Small intestine (tissue), 7 donors: ENCODE measurements around the gene TYW1B. TPM values are rescaled to one million over a fixed set of nuclear protein-coding genes. Genes with fewer than 3 reads are reported as not detected.
"Not testable (repeated sequence)": the region's sequence is repeated elsewhere in the genome, so short reads cannot be mapped to it uniquely, and the experiment has no call there.

Source experiments
- DNase-seq, 2 donors: peaks; one replicate each; pipeline versions ENCODE4 v3.0.0 to v3.0.0-alpha.2; 2013
- FAIRE-seq: peaks from 2 replicates; lab custom pipeline; 2012; peaks lifted over from hg19 to GRCh38; lab: Jason Lieb, UNC
- H3K27ac ChIP-seq, 3 donors: one replicate each; pipeline ENCODE4 v1.5.1; 2013; ENCODE audit warnings: low read length in 2 of 3, mild to moderate bottlenecking in 2 of 3, control low read depth in 1 of 3, inconsistent platforms in 1 of 3, low read depth in 1 of 3, moderate library complexity in 1 of 3
- H3K27me3 ChIP-seq, 3 donors: one replicate each; pipeline ENCODE4 v1.6.1; 2013; ENCODE audit warnings: low read length in 3 of 3, inconsistent platforms in 1 of 3; ENCODE audit not compliant: control insufficient read depth in 3 of 3, insufficient read depth in 3 of 3
- H3K36me3 ChIP-seq, 3 donors: one replicate each; pipeline ENCODE4 v1.6.1; 2013; ENCODE audit warnings: low read length in 3 of 3, inconsistent platforms in 1 of 3, low read depth in 1 of 3, mild to moderate bottlenecking in 1 of 3, moderate library complexity in 1 of 3; ENCODE audit not compliant: control insufficient read depth in 3 of 3, insufficient read depth in 2 of 3
- H3K4me1 ChIP-seq, 3 donors: one replicate each; pipeline ENCODE4 v1.6.1; 2013; ENCODE audit warnings: low read length in 2 of 3, inconsistent platforms in 1 of 3, low read depth in 1 of 3, mild to moderate bottlenecking in 1 of 3, moderate library complexity in 1 of 3; ENCODE audit not compliant: control insufficient read depth in 3 of 3, insufficient read depth in 2 of 3
- H3K4me3 ChIP-seq, 3 donors: one replicate each; pipeline ENCODE4 v1.5.1; 2013; ENCODE audit warnings: low read length in 3 of 3, control low read depth in 1 of 3, inconsistent platforms in 1 of 3, low read depth in 1 of 3, mild to moderate bottlenecking in 1 of 3, moderate library complexity in 1 of 3
- H3K9me3 ChIP-seq, 2 donors: one replicate each; pipeline ENCODE4 v1.6.1; 2013; ENCODE audit warnings: low read depth in 1 of 2, low read length in 1 of 2; ENCODE audit not compliant: control insufficient read depth in 2 of 2, insufficient read depth in 1 of 2
- WGBS, 3 donors: extraction: QIAGEN DNeasy Blood & Tissue Kit; methylation state at CpG; one replicate each; pipeline ENCODE4 v1.1.7; 2013; 5-methylcytosine and 5-hydroxymethylcytosine counted together
- polyA plus RNA-seq, 4 donors: library from polyadenylated mRNA; stranded (reverse) in 3 of 4; unstranded in 1 of 4; fragments of 200-250 nt in 3 of 4; fragments of 120-200 nt in 1 of 4; gene quantifications; one replicate each; pipeline versions ENCODE4 v1.2.1 to v1.2.3, GENCODE V29; 2013
- donor health status: healthy with polysubstance abuse.
- donor health status: control.
- donor health status: control.
- donor health status: Bipolar disorder and iron deficiency.
- donor health status: healthy.

The TYW1B gene
- polyA plus RNA-seq, 4 donors: 1.1 to 3.9 (median 2.0) TPM

GRCh38 chr7:72730384-72730783, 97.6 kb downstream of the TYW1B start:
- H3K4me1 ChIP-seq, FAIRE-seq, H3K27me3 ChIP-seq, H3K9me3 ChIP-seq, H3K27ac ChIP-seq, H3K4me3 ChIP-seq, H3K36me3 ChIP-seq, DNase-seq: not testable (repeated sequence)
- WGBS, 3 donors: 95 to 98% (median 96%) methylated on average over 2 of the region's 2 CpGs

- H3K27ac ChIP-seq, DNase-seq, H3K9me3 ChIP-seq, FAIRE-seq, H3K36me3 ChIP-seq, H3K27me3 ChIP-seq, H3K4me3 ChIP-seq, H3K4me1 ChIP-seq: not testable (repeated sequence)
- whole genome bisulfite sequencing, 3 donors: 96 to 98% (median 97%) methylated on average over 2 of the region's 2 CpGs
Observed at GRCh38 chr7:72729130-72729529, 98.9 kb downstream of the TYW1B start.

GRCh38 chr7:72722694-72723093, 105.3 kb downstream of the TYW1B start:
- not testable (repeated sequence) for H3K36me3 ChIP-seq, H3K27me3 ChIP-seq, H3K9me3 ChIP-seq, H3K4me1 ChIP-seq, FAIRE-seq, H3K4me3 ChIP-seq
- peak; percentile 77 to 91 for DNase-seq
- 18 to 66% (median 30%) methylated on average over 7 of the region's 7 CpGs for WGBS, 3 donors
- H3K27ac ChIP-seq: peak overlapping the region in 2 of 3 donors; percentile 20 to 80

- 100% methylated on average over 3 to 4 of the region's 4 CpGs for WGBS, 3 donors
- not testable (repeated sequence) for H3K36me3 ChIP-seq, H3K4me3 ChIP-seq, FAIRE-seq, H3K27me3 ChIP-seq, H3K9me3 ChIP-seq, H3K27ac ChIP-seq, H3K4me1 ChIP-seq, DNase-seq
Observed at GRCh38 chr7:72720890-72721289, 107.1 kb downstream of the TYW1B start.

GRCh38 chr7:72717252-72717774, 110.7 kb downstream of the TYW1B start:
- not testable (repeated sequence) for DNase-seq, H3K36me3 ChIP-seq, H3K27ac ChIP-seq, H3K9me3 ChIP-seq, FAIRE-seq, H3K27me3 ChIP-seq, H3K4me3 ChIP-seq, H3K4me1 ChIP-seq
- WGBS, 3 donors: 86 to 96% (median 90%) methylated on average over 6 of the region's 6 CpGs

- H3K36me3 ChIP-seq, DNase-seq, FAIRE-seq, H3K4me3 ChIP-seq, H3K9me3 ChIP-seq, H3K27me3 ChIP-seq: not testable (repeated sequence)
- Histone ChIP-seq H3K4me1 (peaks cover 0 to 11% (median 0%) of the 10 kb centered on the region in 3 donors), H3K27ac (peak overlapping the region in 1 of 3 donors; percentile 76)
- 87 to 98% (median 96%) methylated on average over 3 of the region's 3 CpGs for WGBS, 3 donors
Observed at GRCh38 chr7:72711927-72712326, 116.1 kb downstream of the TYW1B start.

- WGBS, 3 donors: 48 to 57% (median 52%) methylated on average over 4 of the region's 4 CpGs
- peak in 1 of 2 donors; percentile 78 for DNase-seq
- Histone ChIP-seq H3K9me3 (no peaks in the 10 kb centered on the region), H3K36me3 (no peaks in the 10 kb centered on the region), H3K27ac (peak overlapping the region in 1 of 3 donors; percentile 76), H3K4me1 (peaks cover 0 to 12% (median 0%) of the 10 kb centered on the region in 3 donors), H3K4me3 (no peak overlapping the region), H3K27me3 (no peaks in the 10 kb centered on the region)
- no peak for FAIRE-seq
Observed at GRCh38 chr7:72710983-72711382, 117.0 kb downstream of the TYW1B start.

- H3K9me3 ChIP-seq: no peaks in the 10 kb centered on the region
- 96 to 97% (median 97%) methylated on average over 8 of the region's 8 CpGs for WGBS, 3 donors
- H3K36me3 ChIP-seq: no peaks in the 10 kb centered on the region
- H3K27me3 ChIP-seq: no peaks in the 10 kb centered on the region
- peaks cover 0 to 15% (median 0%) of the 10 kb centered on the region in 3 donors for H3K4me1 ChIP-seq
- no peak overlapping the region for H3K27ac ChIP-seq
- FAIRE-seq: no peak
- H3K4me3 ChIP-seq: no peak overlapping the region
- DNase-seq: no peak
Observed at GRCh38 chr7:72709909-72710308, 118.1 kb downstream of the TYW1B start.
